OCI-LY7 (cell line): ENCODE data around the gene RBM18. TPM values are rescaled to one million over a fixed set of nuclear protein-coding genes. Genes with fewer than 3 reads are reported as not detected.

ENCODE experiments used
- BruUV-seq: library from RNA; stranded (reverse); fragments of 400-500 nt; replicated peaks from 2 replicates; lab custom pipeline; 2021; lab: Mats Ljungman, UMichigan
- CTCF ChIA-PET: fragments of 300-600 bp; sonication (Branson Sonifier 250); formaldehyde crosslinking; loops from one replicate; lab custom pipeline; 2022; ENCODE audit warnings: antibody characterized with exemption; ENCODE audit not compliant: unreplicated experiment; lab: Charles Lee
- POLR2A ChIA-PET: fragments of 300-600 bp; sonication (Branson Sonifier 250); formaldehyde crosslinking; loops from one replicate; lab custom pipeline; 2022; ENCODE audit warnings: antibody characterized with exemption; lab: Charles Lee
- DNase-seq: peaks from one replicate; pipeline ENCODE4 v3.0.0-alpha.2; 2015; ENCODE audit warnings: low spot score
- H2AFZ ChIP-seq: fragments of 200-600 bp; sonication (generic), shearing (Covaris generic); 2 replicates; pipeline ENCODE4 v1.6.1; 2014; ENCODE audit warnings: mild to moderate bottlenecking, antibody characterized with exemption, low read length, moderate library complexity
- H3K27ac ChIP-seq: fragments of 200-600 bp; sonication (generic); 2 replicates; pipeline ENCODE4 v1.5.1; 2014; ENCODE audit warnings: mixed run types, low read depth, mild to moderate bottlenecking, moderate library complexity, low read length, inconsistent platforms; ENCODE audit not compliant: poor library complexity, severe bottlenecking
- H3K36me3 ChIP-seq: fragments of 200-600 bp; sonication (generic); 2 replicates; pipeline ENCODE4 v1.6.1; 2014; ENCODE audit warnings: mild to moderate bottlenecking, antibody characterized with exemption, low read length, moderate library complexity, mixed read lengths; ENCODE audit not compliant: insufficient read depth
- H3K4me1 ChIP-seq: fragments of 200-600 bp; sonication (generic); 2 replicates; pipeline ENCODE4 v1.5.1; 2014; ENCODE audit warnings: mild to moderate bottlenecking, low read length; ENCODE audit not compliant: insufficient read depth, poor library complexity, severe bottlenecking
- H3K4me2 ChIP-seq: fragments of 200-600 bp; sonication (generic); 2 replicates; pipeline ENCODE4 v1.6.1; 2014; ENCODE audit warnings: mild to moderate bottlenecking, low read length
- H3K4me3 ChIP-seq: fragments of 200-600 bp; sonication (generic); 2 replicates; pipeline ENCODE4 v1.5.1; 2014; ENCODE audit warnings: mild to moderate bottlenecking, low read depth, low read length; ENCODE audit not compliant: poor library complexity, severe bottlenecking
- H3K79me2 ChIP-seq: fragments of 200-600 bp; sonication (generic); 2 replicates; pipeline ENCODE4 v1.6.1; 2016; ENCODE audit warnings: low read depth, mild to moderate bottlenecking, low read length, moderate library complexity, mixed read lengths; ENCODE audit not compliant: insufficient read depth
- H3K9me2 ChIP-seq: fragments of 200-600 bp; sonication (generic); 2 replicates; pipeline ENCODE4 v1.6.1; 2016; ENCODE audit warnings: mild to moderate bottlenecking, low read length, mixed read lengths; ENCODE audit not compliant: insufficient read depth
- H3K9me3 ChIP-seq: fragments of 200-600 bp; sonication (generic); 2 replicates; pipeline ENCODE4 v1.6.1; 2014; ENCODE audit warnings: mild to moderate bottlenecking, mixed run types, low read length, mixed read lengths
- H4K20me1 ChIP-seq: fragments of 200-600 bp; sonication (generic); 2 replicates; pipeline ENCODE4 v1.6.1; 2014; ENCODE audit warnings: mild to moderate bottlenecking, antibody characterized with exemption, low read length, moderate library complexity, mixed read lengths; ENCODE audit not compliant: insufficient read depth
- EZH2phosphoT487 ChIP-seq: fragments of 200-600 bp; sonication (generic); IDR thresholded peaks from 2 replicates; pipeline ENCODE4 v1.6.1; 2018; ENCODE audit warnings: low read depth, borderline replicate concordance, mild to moderate bottlenecking, mixed run types, antibody characterized with exemption, low read length, moderate library complexity, mixed read lengths
- intact Hi-C: fragments of 100-400 bp; cut with micrococcal nuclease; formaldehyde crosslinking; loops from one replicate; pipeline ENCODE4 v1.10.0; 2022; ENCODE audit not compliant: unreplicated experiment
- total RNA-seq, 2 experiments: library from RNA; depleted of rRNA in 1 of 2; stranded (reverse); fragments of >200 nt in 1 of 2; shearing (Covaris generic) in 1 of 2; gene quantifications; 2 replicates each; pipeline ENCODE4 v1.2.3, GENCODE V29; 2014 to 2022
- TF ChIP-seq, protein P1 (sequence below): fragments of 200-600 bp; sonication (generic); conservative IDR thresholded peaks from 2 replicates; pipeline ENCODE4 v1.5.1; 2014; ENCODE audit warnings: mild to moderate bottlenecking, antibody characterized with exemption, low read length, moderate library complexity, mixed read lengths

RBM18 gene
- total RNA-seq, 2 experiments from 2014 or later = 8.3 to 22.2 TPM

GRCh38 chr9:122228568-122229484, 35.8 kb downstream of the RBM18 start, which contains the start of gene LHX6:
TSS of gene LHX6 (minus strand) at chr9:122228957. CDS start at chr9:122228740, 217 bp downstream.
- Histone ChIP-seq H3K4me1 (no peaks in the 10 kb centered on the region), H3K4me2 (peak within 1 kb of the TSS; percentile 20; the same call in 1 of the 2 replicates), H3K36me3 (no peaks in the 10 kb centered on the region), H3K4me3 (no peak within 1 kb of the TSS), H3K9me2 (no peaks in the 10 kb centered on the region), H3K27ac (no peak within 1 kb of the TSS), H3K9me3 (no peaks in the 10 kb centered on the region), H3K79me2 (no peaks in the 10 kb centered on the region), H2AFZ (no peak within 1 kb of the TSS), H4K20me1 (no peaks in the 10 kb centered on the region)
- no peak for DNase-seq
- TF ChIP-seq, protein P1, sequence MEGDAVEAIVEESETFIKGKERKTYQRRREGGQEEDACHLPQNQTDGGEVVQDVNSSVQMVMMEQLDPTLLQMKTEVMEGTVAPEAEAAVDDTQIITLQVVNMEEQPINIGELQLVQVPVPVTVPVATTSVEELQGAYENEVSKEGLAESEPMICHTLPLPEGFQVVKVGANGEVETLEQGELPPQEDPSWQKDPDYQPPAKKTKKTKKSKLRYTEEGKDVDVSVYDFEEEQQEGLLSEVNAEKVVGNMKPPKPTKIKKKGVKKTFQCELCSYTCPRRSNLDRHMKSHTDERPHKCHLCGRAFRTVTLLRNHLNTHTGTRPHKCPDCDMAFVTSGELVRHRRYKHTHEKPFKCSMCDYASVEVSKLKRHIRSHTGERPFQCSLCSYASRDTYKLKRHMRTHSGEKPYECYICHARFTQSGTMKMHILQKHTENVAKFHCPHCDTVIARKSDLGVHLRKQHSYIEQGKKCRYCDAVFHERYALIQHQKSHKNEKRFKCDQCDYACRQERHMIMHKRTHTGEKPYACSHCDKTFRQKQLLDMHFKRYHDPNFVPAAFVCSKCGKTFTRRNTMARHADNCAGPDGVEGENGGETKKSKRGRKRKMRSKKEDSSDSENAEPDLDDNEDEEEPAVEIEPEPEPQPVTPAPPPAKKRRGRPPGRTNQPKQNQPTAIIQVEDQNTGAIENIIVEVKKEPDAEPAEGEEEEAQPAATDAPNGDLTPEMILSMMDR = no peak
- no peak; the same call in 1 of the 2 replicates for TF ChIP-seq EZH2phosphoT487
- BruUV-seq = no TSS peak
- ChIA-PET CTCF (no interaction called here), POLR2A (no interaction called here)
- intact Hi-C loops = no loop called here

DNA sequence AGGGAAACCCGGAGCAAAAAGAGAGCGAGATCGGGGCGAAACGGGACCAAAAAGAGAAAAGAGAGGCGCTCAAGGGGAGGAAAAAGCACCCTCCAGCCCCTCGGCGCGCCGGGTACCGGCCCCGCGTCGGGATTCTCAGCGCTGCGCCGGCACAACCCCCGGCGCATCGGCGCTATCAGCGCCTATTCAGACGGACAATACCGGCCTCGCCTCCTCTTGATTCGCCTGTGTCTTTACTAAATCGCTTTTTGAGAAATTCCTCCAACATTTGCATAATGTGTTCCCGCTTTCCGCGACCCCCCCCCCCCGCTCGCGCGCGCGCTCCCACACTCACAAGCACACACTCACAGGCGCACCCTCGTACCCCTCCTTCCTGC, 36.5 kb downstream of the RBM18 start:
- TF ChIP-seq EZH2phosphoT487 = no peak
- TF ChIP-seq, protein P1 = no peak
- Histone ChIP-seq H3K4me2 (peak overlapping the region; percentile 20; the same call in 1 of the 2 replicates), H3K27ac (no peak overlapping the region), H3K4me1 (no peaks in the 10 kb centered on the region), H3K9me2 (no peaks in the 10 kb centered on the region), H3K36me3 (no peaks in the 10 kb centered on the region), H4K20me1 (no peaks in the 10 kb centered on the region), H3K9me3 (no peaks in the 10 kb centered on the region), H3K4me3 (no peak overlapping the region), H3K79me2 (no peaks in the 10 kb centered on the region), H2AFZ (no peak overlapping the region)
- no peak for DNase-seq
- CTCF ChIA-PET = no interaction called here
- no TSS peak for BruUV-seq
- intact Hi-C loops = no loop called here
- POLR2A ChIA-PET = no interaction called here

GRCh38 chr9:122227575-122227900, 37.1 kb downstream of the RBM18 start:
- no peaks in the 10 kb centered on the region for H3K79me2 ChIP-seq
- no peaks in the 10 kb centered on the region for H3K4me1 ChIP-seq
- BruUV-seq = no TSS peak
- ChIA-PET POLR2A (no interaction called here), CTCF (no interaction called here)
- intact Hi-C loops = no loop called here
- no peak for DNase-seq
- H3K9me3 ChIP-seq = no peaks in the 10 kb centered on the region
- no peaks in the 10 kb centered on the region for H3K9me2 ChIP-seq
- H3K36me3 ChIP-seq = no peaks in the 10 kb centered on the region
- TF ChIP-seq EZH2phosphoT487 = no peak
- TF ChIP-seq, protein P1 = no peak
- no peaks in the 10 kb centered on the region for H4K20me1 ChIP-seq
- H2AFZ ChIP-seq = no peak overlapping the region
- no peak overlapping the region for H3K4me2 ChIP-seq
- H3K27ac ChIP-seq = no peak overlapping the region
- no peak overlapping the region for H3K4me3 ChIP-seq
